Measurements from ENCODE around the gene CHAC1. TPM values are rescaled to one million over a fixed set of nuclear protein-coding genes. Genes with fewer than 3 reads are reported as not detected.

CHAC1 gene
- total RNA-seq, 1 experiment from 2014 or later, result 11.6 TPM

- DNase-seq (ENCODE audit: low spot score), result no peak
- Histone ChIP-seq H3K27ac (ENCODE audit: low read depth, low read length, poor library complexity, severe bottlenecking) (no peak overlapping the region), H3K27me3 (replicated peaks; ENCODE audit: insufficient read depth, low read depth, low read length, poor library complexity) (no peaks in the 10 kb centered on the region), H3K4me1 (ENCODE audit: insufficient read depth, low read length, poor library complexity, severe bottlenecking) (peaks cover 30% of the 10 kb centered on the region), H3K9me3 (ENCODE audit: low read depth, low read length, poor library complexity, severe bottlenecking) (no peaks in the 10 kb centered on the region), H3K4me3 (ENCODE audit: low read depth, low read length, poor library complexity, severe bottlenecking) (no peak overlapping the region), H3K36me3 (ENCODE audit: insufficient read depth, low read length, poor library complexity, severe bottlenecking) (peaks cover 21% of the 10 kb centered on the region)
- CTCF ChIA-PET, result no interaction called here
- POLR2A ChIA-PET (ENCODE audit: low non-redundant PET), result no interaction called here
- BruUV-seq (replicated peaks), result no TSS peak
- intact Hi-C loops (cut with micrococcal nuclease; ENCODE audit: unreplicated experiment), result no loop called here
- TF ChIP-seq CTCF (conservative IDR thresholded peaks at IDR 0.05; ENCODE audit: low read depth, low read length), result no peak
Measured at GRCh38 chr15:40958723-40959122, 5.5 kb downstream of the CHAC1 start.

GRCh38 chr15:40959331-40960141 lies 6.3 kb downstream of the CHAC1 start:
- Histone ChIP-seq H3K27me3 (replicated peaks; ENCODE audit: insufficient read depth, low read depth, low read length, poor library complexity) (no peaks in the 10 kb centered on the region), H3K27ac (ENCODE audit: low read depth, low read length, poor library complexity, severe bottlenecking) (no peak overlapping the region), H3K36me3 (ENCODE audit: insufficient read depth, low read length, poor library complexity, severe bottlenecking) (peaks cover 21% of the 10 kb centered on the region), H3K4me3 (ENCODE audit: low read depth, low read length, poor library complexity, severe bottlenecking) (no peak overlapping the region), H3K9me3 (ENCODE audit: low read depth, low read length, poor library complexity, severe bottlenecking) (no peaks in the 10 kb centered on the region), H3K4me1 (ENCODE audit: insufficient read depth, low read length, poor library complexity, severe bottlenecking) (peaks cover 26% of the 10 kb centered on the region)
- intact Hi-C loops (cut with micrococcal nuclease; ENCODE audit: unreplicated experiment), result no loop called here
- no peak for TF ChIP-seq EZH2 (IDR thresholded peaks at IDR 0.05; ENCODE audit: borderline replicate concordance, low read depth, low read length, poor library complexity, severe bottlenecking)
- TF ChIP-seq CTCF (conservative IDR thresholded peaks at IDR 0.05; ENCODE audit: low read depth, low read length), result no peak
- no peak for DNase-seq (ENCODE audit: low spot score)
- ChIA-PET CTCF (no interaction called here), POLR2A (ENCODE audit: low non-redundant PET) (no interaction called here)
- no TSS peak for BruUV-seq (replicated peaks)

GRCh38 chr15:40960151-40960885 lies 7.0 kb downstream of the CHAC1 start:
- Histone ChIP-seq H3K27ac (ENCODE audit: low read depth, low read length, poor library complexity, severe bottlenecking) (no peak overlapping the region), H3K36me3 (ENCODE audit: insufficient read depth, low read length, poor library complexity, severe bottlenecking) (peaks cover 17% of the 10 kb centered on the region), H3K4me3 (ENCODE audit: low read depth, low read length, poor library complexity, severe bottlenecking) (no peak overlapping the region), H3K4me1 (ENCODE audit: insufficient read depth, low read length, poor library complexity, severe bottlenecking) (peaks cover 24% of the 10 kb centered on the region), H3K9me3 (ENCODE audit: low read depth, low read length, poor library complexity, severe bottlenecking) (no peaks in the 10 kb centered on the region), H3K27me3 (replicated peaks; ENCODE audit: insufficient read depth, low read depth, low read length, poor library complexity) (no peaks in the 10 kb centered on the region)
- intact Hi-C loops (cut with micrococcal nuclease; ENCODE audit: unreplicated experiment), result no loop called here
- BruUV-seq (replicated peaks), result no TSS peak
- TF ChIP-seq EZH2 (IDR thresholded peaks at IDR 0.05; ENCODE audit: borderline replicate concordance, low read depth, low read length, poor library complexity, severe bottlenecking) (no peak), CTCF (conservative IDR thresholded peaks at IDR 0.05; ENCODE audit: low read depth, low read length) (no peak)
- ChIA-PET POLR2A (ENCODE audit: low non-redundant PET) (interaction anchor here (0.6 kb wide), 1 partner anchor 111 kb away, joined by 11 read pairs; no protein-coding TSS in a partner anchor), CTCF (no interaction called here)
- no peak for DNase-seq (ENCODE audit: low spot score)
